ENCODE measurements around the gene TBC1D17. TPM values are rescaled to one million over a fixed set of nuclear protein-coding genes. Genes with fewer than 3 reads are reported as not detected.

TBC1D17 gene
- total RNA-seq, 1 experiment from 2014 or later = 17.8 TPM

- Histone ChIP-seq H3K4me1 (ENCODE audit: insufficient read depth, low read length) (peaks cover 35% of the 10 kb centered on the region), H3K36me3 (ENCODE audit: low read depth, low read length) (no peaks in the 10 kb centered on the region), H3F3A (ENCODE audit: low read length, unreplicated experiment) (no peaks in the 10 kb centered on the region), H2AFZ (ENCODE audit: low read length) (no peak overlapping the region), H3K27ac (ENCODE audit: low read length) (peak overlapping the region; percentile 66), H3K4me2 (ENCODE audit: low read length) (peak overlapping the region; percentile 68), H3K9ac (ENCODE audit: low read length) (no peak overlapping the region; the same call in 1 of the 2 replicates), H3K79me2 (ENCODE audit: low read length) (peaks cover 26% of the 10 kb centered on the region), H3K27me3 (ENCODE audit: low read length) (no peaks in the 10 kb centered on the region), H4K20me1 (ENCODE audit: low read length) (peaks cover 11% of the 10 kb centered on the region; the same call in 1 of the 2 replicates), H3K9me2 (replicated peaks; ENCODE audit: low read length) (no peaks in the 10 kb centered on the region), H3K4me3 (ENCODE audit: low read length) (peak overlapping the region; percentile 9; the same call in 1 of the 2 replicates), H3K9me3 (ENCODE audit: low read length) (no peaks in the 10 kb centered on the region)
- no TSS peak for BruUV-seq (replicated peaks)
- no peak for TF ChIP-seq EZH2 (IDR thresholded peaks at IDR 0.05; ENCODE audit: low read length, unreplicated experiment)
- no peak for TF ChIP-seq EZH2phosphoT487 (IDR thresholded peaks at IDR 0.05; ENCODE audit: borderline replicate concordance, low read length)
- no peak for TF ChIP-seq CTCF (conservative IDR thresholded peaks at IDR 0.05; ENCODE audit: low read depth, low read length)
- intact Hi-C loops (cut with micrococcal nuclease) = loop anchor here (5.0 kb wide), 1 partner anchor 96 kb away; no protein-coding TSS in a partner anchor
- ChIA-PET POLR2A (ENCODE audit: unreplicated experiment) (interaction anchor here (0.7 to 0.9 kb wide), 3 partner anchors 21 to 605 kb away, joined by 3 to 8 read pairs (median 3); no protein-coding TSS in a partner anchor), CTCF (interaction anchor here (0.6 to 0.7 kb wide), 3 partner anchors 60 to 173 kb away, joined by 4 to 5 read pairs (median 5); partner anchors contain the start of gene AP2A1)
- peak; percentile 95 for DNase-seq
- ATAC-seq = peak; percentile 31
Observed at GRCh38 chr19:49847731-49848696, 29.5 kb upstream of the TBC1D17 start.

- peaks cover 35% of the 10 kb centered on the region for H3K79me2 ChIP-seq (ENCODE audit: low read length)
- no peaks in the 10 kb centered on the region for H3K36me3 ChIP-seq (ENCODE audit: low read depth, low read length)
- H2AFZ ChIP-seq (ENCODE audit: low read length) = no peak overlapping the region
- no peaks in the 10 kb centered on the region for H3K9me3 ChIP-seq (ENCODE audit: low read length)
- H3K4me1 ChIP-seq (ENCODE audit: insufficient read depth, low read length) = peaks cover 37% of the 10 kb centered on the region
- CTCF ChIA-PET = no interaction called here
- no peaks in the 10 kb centered on the region for H3K9me2 ChIP-seq (replicated peaks; ENCODE audit: low read length)
- H3F3A ChIP-seq (ENCODE audit: low read length, unreplicated experiment) = no peaks in the 10 kb centered on the region
- DNase-seq = peak; percentile 30
- intact Hi-C loops (cut with micrococcal nuclease) = loop anchor here (5.0 kb wide), 1 partner anchor 97 kb away; no protein-coding TSS in a partner anchor
- ATAC-seq = no peak
- peak overlapping the region; percentile 68 for H3K4me2 ChIP-seq (ENCODE audit: low read length)
- POLR2A ChIA-PET (ENCODE audit: unreplicated experiment) = no interaction called here
- TF ChIP-seq CTCF (conservative IDR thresholded peaks at IDR 0.05; ENCODE audit: low read depth, low read length) (no peak), EZH2 (IDR thresholded peaks at IDR 0.05; ENCODE audit: low read length, unreplicated experiment) (no peak), EZH2phosphoT487 (IDR thresholded peaks at IDR 0.05; ENCODE audit: borderline replicate concordance, low read length) (no peak)
- H3K4me3 ChIP-seq (ENCODE audit: low read length) = no peak overlapping the region
- H4K20me1 ChIP-seq (ENCODE audit: low read length) = peaks cover 17% of the 10 kb centered on the region; the same call in 1 of the 2 replicates
- no peaks in the 10 kb centered on the region for H3K27me3 ChIP-seq (ENCODE audit: low read length)
- BruUV-seq (replicated peaks) = no TSS peak
- no peak overlapping the region; the same call in 1 of the 2 replicates for H3K9ac ChIP-seq (ENCODE audit: low read length)
- peak overlapping the region; percentile 66 for H3K27ac ChIP-seq (ENCODE audit: low read length)
Observed at GRCh38 chr19:49848938-49849337, 28.6 kb upstream of the TBC1D17 start.

Data from PC-3 (cell line).